SK-N-SH (cell line): ENCODE results near the gene RMI1. TPM values are rescaled to one million over a fixed set of nuclear protein-coding genes. Genes with fewer than 3 reads are reported as not detected.

ENCODE experiments used
- CTCF ChIA-PET: fragments of 300-600, 350-600 bp; formaldehyde crosslinking; extraction: SDS; loops from one replicate; lab custom pipeline; 2021; lab: Yijun Ruan, JAX
- POLR2A ChIA-PET: fragments of 350-600 bp; sonication (Branson Sonifier 250); formaldehyde crosslinking; extraction: SDS; loops from one replicate; lab custom pipeline; 2020; ENCODE audit warnings: antibody characterized with exemption, inconsistent platforms; lab: Yijun Ruan, JAX
- DNase-seq: peaks from one replicate; pipeline ENCODE4 v3.0.0; 2012
- H2AFZ ChIP-seq: fragments of 200-600 bp; sonication (generic); 2 replicates; pipeline ENCODE4 v1.8.1; 2016; ENCODE audit warnings: antibody characterized with exemption, mild to moderate bottlenecking, low read depth
- H3F3A ChIP-seq: fragments of 200-600 bp; sonication (generic); replicated peaks from 2 replicates; pipeline ENCODE3; 2016; ENCODE audit warnings: antibody characterized with exemption, mild to moderate bottlenecking; ENCODE audit not compliant: insufficient read depth
- H3K27ac ChIP-seq, 2 experiments: fragments of 200-500 bp in 1 of 2; fragments of 200-600 bp in 1 of 2; sonication (Bioruptor generic) in 1 of 2; sonication (generic), shearing (Covaris generic) in 1 of 2; 2 replicates each; pipeline versions ENCODE4 v1.5.1 to v1.6.1; 2014 to 2016; ENCODE audit warnings: low read depth in 2 of 2, inconsistent platforms in 1 of 2, low read length in 1 of 2, mild to moderate bottlenecking in 1 of 2, mixed read lengths in 1 of 2
- H3K27me3 ChIP-seq: fragments of 200-600 bp; sonication (generic), shearing (Covaris generic); 2 replicates; pipeline ENCODE4 v1.6.1; 2016; ENCODE audit warnings: mixed run types; ENCODE audit not compliant: insufficient read depth
- H3K36me3 ChIP-seq, 2 experiments: fragments of 200-500 bp in 1 of 2; fragments of 200-600 bp in 1 of 2; sonication (Bioruptor generic) in 1 of 2; sonication (generic) in 1 of 2; replicated peaks in 1 of 2; 2 replicates each; pipeline versions ENCODE3 to v1.5.1; 2014 to 2016; ENCODE audit warnings: low read length in 1 of 2, mild to moderate bottlenecking in 1 of 2; ENCODE audit not compliant: insufficient read depth in 2 of 2, control insufficient read depth in 1 of 2
- H3K4me1 ChIP-seq, 2 experiments: fragments of 200-500 bp in 1 of 2; fragments of 200-600 bp in 1 of 2; sonication (Bioruptor generic) in 1 of 2; sonication (generic), shearing (Covaris generic) in 1 of 2; 2 replicates each; pipeline versions ENCODE4 v1.5.1 to v1.6.1; 2014 to 2016; ENCODE audit warnings: low read depth in 1 of 2, low read length in 1 of 2, mixed run types in 1 of 2; ENCODE audit not compliant: insufficient read depth in 2 of 2, control insufficient read depth in 1 of 2
- H3K4me2 ChIP-seq: fragments of 200-600 bp; sonication (generic), shearing (Covaris generic); 2 replicates; pipeline ENCODE4 v1.6.1; 2017; ENCODE audit warnings: mixed run types
- H3K4me3 ChIP-seq, 2 experiments: fragments of 200-500 bp in 1 of 2; fragments of 200-600 bp in 1 of 2; sonication (Bioruptor generic) in 1 of 2; sonication (generic), shearing (Covaris generic) in 1 of 2; 2 replicates each; pipeline versions ENCODE4 v1.5.1 to v1.8.1; 2014 to 2016; ENCODE audit warnings: low read depth in 2 of 2, inconsistent platforms in 1 of 2, low read length in 1 of 2, mild to moderate bottlenecking in 1 of 2, mixed read lengths in 1 of 2, moderate library complexity in 1 of 2
- H3K79me2 ChIP-seq: fragments of 200-600 bp; sonication (generic); 2 replicates; pipeline ENCODE4 v1.8.1; 2017; ENCODE audit warnings: mild to moderate bottlenecking; ENCODE audit not compliant: insufficient read depth
- H3K9ac ChIP-seq: fragments of 200-600 bp; sonication (generic); 2 replicates; pipeline ENCODE4 v1.6.1; 2017; ENCODE audit warnings: mixed run types
- H3K9me2 ChIP-seq: fragments of 200-600 bp; sonication (generic); 2 replicates; pipeline ENCODE4 v1.6.1; 2017; ENCODE audit warnings: mixed run types
- H3K9me3 ChIP-seq: fragments of 200-600 bp; sonication (generic); 2 replicates; pipeline ENCODE4 v1.6.1; 2017; ENCODE audit warnings: mixed run types, mild to moderate bottlenecking, moderate library complexity
- H4K20me1 ChIP-seq: fragments of 200-600 bp; sonication (generic); 2 replicates; pipeline ENCODE4 v1.6.1; 2017; ENCODE audit warnings: mild to moderate bottlenecking, mixed run types; ENCODE audit not compliant: insufficient read depth
- EP300 ChIP-seq, 2 experiments: IDR thresholded peaks; 2 replicates each; pipeline versions ENCODE4 v1.4.0 to v1.6.1; 2012; ENCODE audit warnings: borderline replicate concordance in 1 of 2, low read depth in 1 of 2, low read length in 1 of 2
- FOSL2 ChIP-seq: IDR thresholded peaks from 2 replicates; pipeline ENCODE4 v1.4.0; 2012; ENCODE audit warnings: low read depth, mild to moderate bottlenecking, moderate library complexity, borderline replicate concordance
- FOXJ3 ChIP-seq: sonication (generic); formaldehyde crosslinking; IDR thresholded peaks from 2 replicates; pipeline ENCODE4 v1.5.1; 2020; ENCODE audit warnings: mild to moderate bottlenecking, missing genetic modification reagents
- GABPA ChIP-seq: IDR thresholded peaks from 2 replicates; pipeline ENCODE4 v1.4.0; 2012; ENCODE audit warnings: low read depth, mild to moderate bottlenecking
- IRF3 ChIP-seq: fragments of 150-350 bp; IDR thresholded peaks from 2 replicates; pipeline ENCODE4 v1.6.1; 2016; ENCODE audit warnings: mild to moderate bottlenecking, low read depth, low read length
- JUND ChIP-seq: IDR thresholded peaks from 2 replicates; pipeline ENCODE4 v1.4.0; 2012
- MXI1 ChIP-seq: IDR thresholded peaks from 2 replicates; pipeline ENCODE4 v1.6.1; 2012; ENCODE audit warnings: mild to moderate bottlenecking, low read depth, low read length, improper control_type of control experiment
- NFIC ChIP-seq: IDR thresholded peaks from 2 replicates; pipeline ENCODE4 v1.4.0; 2012; ENCODE audit warnings: borderline replicate concordance
- PBX3 ChIP-seq: IDR thresholded peaks from 2 replicates; pipeline ENCODE4; 2012
- RAD21 ChIP-seq: IDR thresholded peaks from 2 replicates; pipeline ENCODE4 v1.6.1; 2012; ENCODE audit warnings: mild to moderate bottlenecking, low read length
- RCOR1 ChIP-seq: fragments of 150-350 bp; IDR thresholded peaks from 2 replicates; pipeline ENCODE4 v1.6.1; 2017; ENCODE audit warnings: antibody characterized with exemption, low read length
- RFX5 ChIP-seq: IDR thresholded peaks from 2 replicates; pipeline ENCODE4 v1.6.1; 2012; ENCODE audit warnings: mild to moderate bottlenecking, improper control_type of control experiment, low read length
- RXRA ChIP-seq: IDR thresholded peaks from 2 replicates; pipeline ENCODE4 v1.4.0; 2012; ENCODE audit warnings: low read depth, mild to moderate bottlenecking, borderline replicate concordance
- SIN3A ChIP-seq: IDR thresholded peaks from 2 replicates; pipeline ENCODE4 v1.6.1; 2012; ENCODE audit warnings: low read depth, mild to moderate bottlenecking, low read length, moderate library complexity, borderline replicate concordance
- SMC3 ChIP-seq: IDR thresholded peaks from 2 replicates; pipeline ENCODE4 v1.6.1; 2012; ENCODE audit warnings: low read depth, low read length, improper control_type of control experiment
- TCF12 ChIP-seq: IDR thresholded peaks from 2 replicates; pipeline ENCODE4 v1.4.0; 2012
- YY1 ChIP-seq: IDR thresholded peaks from 2 replicates; pipeline ENCODE4 v1.4.0; 2012; ENCODE audit warnings: low read depth, mild to moderate bottlenecking
- ZBTB33 ChIP-seq: IDR thresholded peaks from 2 replicates; pipeline ENCODE4 v1.4.0; 2012; ENCODE audit warnings: low read depth, borderline replicate concordance
- WGBS: methylation state at CpG from one replicate; pipeline ENCODE4 v1.1.6; 2017; ENCODE audit warnings: low lambda C conversion rate; 5-methylcytosine and 5-hydroxymethylcytosine counted together
- polyA plus RNA-seq, 3 experiments: library from polyadenylated mRNA; depleted of rRNA; stranded (reverse); fragments of >200 nt; gene quantifications; 2 replicates each; pipeline ENCODE4 v1.2.3, GENCODE V29; 2012
- TF ChIP-seq, protein P1 (sequence below): IDR thresholded peaks from 2 replicates; pipeline ENCODE4 v1.4.0; 2012; ENCODE audit warnings: low read depth
- TF ChIP-seq, protein P2 (sequence below): IDR thresholded peaks from 2 replicates; pipeline ENCODE4 v1.6.1; 2012; ENCODE audit warnings: mild to moderate bottlenecking, low read depth, low read length, moderate library complexity

Gene RMI1
- polyA plus RNA-seq, 1 of the 3 experiments (the other 2 are of a cell fraction), result 1.0 TPM

DNA sequence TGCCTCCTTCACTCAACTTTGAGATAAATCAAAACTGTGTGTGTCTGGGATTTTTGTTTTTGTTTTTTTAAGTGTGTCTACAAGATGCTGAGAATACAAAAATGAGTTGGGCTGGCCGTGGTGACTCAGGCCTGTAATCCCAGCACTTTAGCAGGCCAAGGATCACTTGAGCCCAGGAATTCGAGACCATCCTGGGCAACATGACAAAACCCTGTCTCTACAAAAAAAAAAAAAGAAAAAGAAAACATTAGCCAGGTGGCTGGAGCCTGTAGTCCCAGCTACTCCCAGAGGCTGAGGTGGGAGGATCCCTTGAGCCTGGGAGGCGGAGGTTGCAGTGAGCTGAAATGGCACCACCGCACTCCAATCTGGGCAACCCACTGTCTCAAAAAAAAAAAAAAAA, 21.5 kb upstream of the RMI1 start:
- no peak overlapping the region for H3K9ac ChIP-seq
- no peaks in the 10 kb centered on the region for H3K9me3 ChIP-seq
- peaks cover 0 to 11% of the 10 kb centered on the region in 2 experiments for H3K36me3 ChIP-seq
- POLR2A ChIA-PET, result no interaction called here
- H3K4me1 ChIP-seq, result peaks cover 7 to 10% of the 10 kb centered on the region in 2 experiments; a peak in 2 of 4 replicates
- H4K20me1 ChIP-seq, result no peaks in the 10 kb centered on the region
- WGBS, result 51% methylated on average over 4 of the region's 4 CpGs
- TF ChIP-seq IRF3, result no peak
- peak; percentile 22; the same call in 1 of the 2 replicates for TF ChIP-seq NFIC
- TF ChIP-seq RAD21, result no peak
- peak; percentile 37; the same call in 1 of the 2 replicates for TF ChIP-seq JUND
- TF ChIP-seq TCF12, result peak; percentile 77
- TF ChIP-seq, protein P1, sequence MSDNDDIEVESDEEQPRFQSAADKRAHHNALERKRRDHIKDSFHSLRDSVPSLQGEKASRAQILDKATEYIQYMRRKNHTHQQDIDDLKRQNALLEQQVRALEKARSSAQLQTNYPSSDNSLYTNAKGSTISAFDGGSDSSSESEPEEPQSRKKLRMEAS, result peak; percentile 46; the same call in 1 of the 2 replicates
- TF ChIP-seq RCOR1, result no peak
- TF ChIP-seq, protein P2, sequence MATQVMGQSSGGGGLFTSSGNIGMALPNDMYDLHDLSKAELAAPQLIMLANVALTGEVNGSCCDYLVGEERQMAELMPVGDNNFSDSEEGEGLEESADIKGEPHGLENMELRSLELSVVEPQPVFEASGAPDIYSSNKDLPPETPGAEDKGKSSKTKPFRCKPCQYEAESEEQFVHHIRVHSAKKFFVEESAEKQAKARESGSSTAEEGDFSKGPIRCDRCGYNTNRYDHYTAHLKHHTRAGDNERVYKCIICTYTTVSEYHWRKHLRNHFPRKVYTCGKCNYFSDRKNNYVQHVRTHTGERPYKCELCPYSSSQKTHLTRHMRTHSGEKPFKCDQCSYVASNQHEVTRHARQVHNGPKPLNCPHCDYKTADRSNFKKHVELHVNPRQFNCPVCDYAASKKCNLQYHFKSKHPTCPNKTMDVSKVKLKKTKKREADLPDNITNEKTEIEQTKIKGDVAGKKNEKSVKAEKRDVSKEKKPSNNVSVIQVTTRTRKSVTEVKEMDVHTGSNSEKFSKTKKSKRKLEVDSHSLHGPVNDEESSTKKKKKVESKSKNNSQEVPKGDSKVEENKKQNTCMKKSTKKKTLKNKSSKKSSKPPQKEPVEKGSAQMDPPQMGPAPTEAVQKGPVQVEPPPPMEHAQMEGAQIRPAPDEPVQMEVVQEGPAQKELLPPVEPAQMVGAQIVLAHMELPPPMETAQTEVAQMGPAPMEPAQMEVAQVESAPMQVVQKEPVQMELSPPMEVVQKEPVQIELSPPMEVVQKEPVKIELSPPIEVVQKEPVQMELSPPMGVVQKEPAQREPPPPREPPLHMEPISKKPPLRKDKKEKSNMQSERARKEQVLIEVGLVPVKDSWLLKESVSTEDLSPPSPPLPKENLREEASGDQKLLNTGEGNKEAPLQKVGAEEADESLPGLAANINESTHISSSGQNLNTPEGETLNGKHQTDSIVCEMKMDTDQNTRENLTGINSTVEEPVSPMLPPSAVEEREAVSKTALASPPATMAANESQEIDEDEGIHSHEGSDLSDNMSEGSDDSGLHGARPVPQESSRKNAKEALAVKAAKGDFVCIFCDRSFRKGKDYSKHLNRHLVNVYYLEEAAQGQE, result no peak
- TF ChIP-seq YY1, result no peak
- no peak for TF ChIP-seq SMC3
- peak; percentile 36; the same call in 1 of the 2 replicates for TF ChIP-seq FOSL2
- no peak for TF ChIP-seq RFX5
- TF ChIP-seq GABPA, result no peak
- peak; percentile 42; the same call in 1 of the 2 replicates for TF ChIP-seq PBX3
- no peak for TF ChIP-seq MXI1
- no peak for TF ChIP-seq FOXJ3 (CRISPR knock-in tag)
- 0 out of 2 replicates have a peak, but pooled peaks have one; percentile 16 for TF ChIP-seq SIN3A
- no peak for TF ChIP-seq RXRA
- no peak for TF ChIP-seq ZBTB33
- TF ChIP-seq EP300 (IDR thresholded peaks at IDR 0.05; ENCODE audit: borderline replicate concordance in 1 of 2, low read depth in 1 of 2, low read length in 1 of 2), result no peak
- DNase-seq, result no peak
- no peaks in the 10 kb centered on the region for H3K27me3 ChIP-seq
- H3K27ac ChIP-seq, result peak overlapping the region in 1 of 2 experiments; percentile 69; a peak in 2 of 4 replicates
- peaks cover 10% of the 10 kb centered on the region for H3K79me2 ChIP-seq
- H3K9me2 ChIP-seq, result no peaks in the 10 kb centered on the region
- no peak overlapping the region for H3K4me2 ChIP-seq
- no peak overlapping the region for H2AFZ ChIP-seq
- CTCF ChIA-PET, result no interaction called here
- no peak overlapping the region for H3K4me3 ChIP-seq
- peaks cover 27% of the 10 kb centered on the region for H3F3A ChIP-seq
